MG63 (cell line): Measurements from ENCODE around the gene SETBP1. TPM values are rescaled to one million over a fixed set of nuclear protein-coding genes. Genes with fewer than 3 reads are reported as not detected.

Experiments used
- DNase-seq: peaks from one replicate; pipeline ENCODE4 v3.0.0-alpha.2; 2020
- H3K27me3 ChIP-seq: fragments of 250-450 bp; sonication (Bioruptor Pico); 2 replicates; pipeline ENCODE4 v1.5.1; 2020; ENCODE audit warnings: mild to moderate bottlenecking, moderate library complexity
- H3K36me3 ChIP-seq: fragments of 250-450 bp; sonication (Bioruptor Pico); 2 replicates; pipeline ENCODE4 v1.5.1; 2020; ENCODE audit warnings: mild to moderate bottlenecking, moderate library complexity
- H3K4me3 ChIP-seq: fragments of 250-450 bp; sonication (Bioruptor Pico); 2 replicates; pipeline ENCODE4 v1.5.1; 2020; ENCODE audit warnings: mild to moderate bottlenecking, moderate library complexity
- H3K9me3 ChIP-seq: fragments of 250-450 bp; sonication (Bioruptor Pico); 2 replicates; pipeline ENCODE4 v1.5.1; 2020; ENCODE audit warnings: mild to moderate bottlenecking, moderate library complexity
- total RNA-seq: library from RNA; depleted of rRNA; stranded (reverse); fragments of >200 nt; shearing (Covaris generic); gene quantifications from 2 replicates; pipeline ENCODE4 v1.2.3, GENCODE V29; 2014; ENCODE audit warnings: low replicate concordance

SETBP1 gene
- total RNA-seq, 1 experiment from 2014 or later: not detected

- Histone ChIP-seq H3K4me3 (no peak overlapping the region), H3K9me3 (no peaks in the 10 kb centered on the region), H3K27me3 (no peaks in the 10 kb centered on the region), H3K36me3 (no peaks in the 10 kb centered on the region)
- DNase-seq: no peak
Observed at GRCh38 chr18:44758861-44759631, 78.4 kb downstream of the SETBP1 start.

- H3K36me3 ChIP-seq: no peaks in the 10 kb centered on the region
- no peaks in the 10 kb centered on the region for H3K27me3 ChIP-seq
- no peaks in the 10 kb centered on the region for H3K9me3 ChIP-seq
- DNase-seq: no peak
- H3K4me3 ChIP-seq: no peak overlapping the region
Observed at GRCh38 chr18:44759925-44760342, 79.2 kb downstream of the SETBP1 start.

- no peak overlapping the region for H3K4me3 ChIP-seq
- H3K27me3 ChIP-seq: no peaks in the 10 kb centered on the region
- peak; percentile 7 for DNase-seq
- H3K9me3 ChIP-seq: no peaks in the 10 kb centered on the region
- H3K36me3 ChIP-seq: no peaks in the 10 kb centered on the region
Observed at GRCh38 chr18:44761812-44762211, 81.1 kb downstream of the SETBP1 start.

- Histone ChIP-seq H3K9me3 (no peaks in the 10 kb centered on the region), H3K36me3 (no peaks in the 10 kb centered on the region)
- no peak for DNase-seq
Observed at GRCh38 chr18:44763327-44763726, 82.6 kb downstream of the SETBP1 start.

GRCh38 chr18:44764863-44765262 is 84.2 kb downstream of the SETBP1 start:
- DNase-seq: no peak
- H3K27me3 ChIP-seq: no peaks in the 10 kb centered on the region
- H3K9me3 ChIP-seq: no peaks in the 10 kb centered on the region
- no peak overlapping the region for H3K4me3 ChIP-seq
- H3K36me3 ChIP-seq: no peaks in the 10 kb centered on the region

More at GRCh38 chr18:44763327-44763726, 82.6 kb downstream of the SETBP1 start:
- no peak overlapping the region for H3K4me3 ChIP-seq
- H3K27me3 ChIP-seq: no peaks in the 10 kb centered on the region

- Histone ChIP-seq H3K9me3 (no peaks in the 10 kb centered on the region), H3K4me3 (no peak overlapping the region), H3K27me3 (no peaks in the 10 kb centered on the region), H3K36me3 (no peaks in the 10 kb centered on the region)
- DNase-seq: no peak
Observed at GRCh38 chr18:44765456-44765855, 84.8 kb downstream of the SETBP1 start.

- DNase-seq: no peak
- Histone ChIP-seq H3K4me3 (no peak overlapping the region), H3K36me3 (no peaks in the 10 kb centered on the region), H3K9me3 (no peaks in the 10 kb centered on the region), H3K27me3 (no peaks in the 10 kb centered on the region)
Observed at GRCh38 chr18:44766450-44766849, 85.8 kb downstream of the SETBP1 start.

GRCh38 chr18:44767807-44768206 is 87.1 kb downstream of the SETBP1 start:
- no peaks in the 10 kb centered on the region for H3K36me3 ChIP-seq
- DNase-seq: no peak
- no peaks in the 10 kb centered on the region for H3K9me3 ChIP-seq
- H3K4me3 ChIP-seq: no peak overlapping the region
- no peaks in the 10 kb centered on the region for H3K27me3 ChIP-seq

GRCh38 chr18:44770641-44771040 is 90.0 kb downstream of the SETBP1 start:
- H3K4me3 ChIP-seq: no peak overlapping the region
- no peak for DNase-seq
- no peaks in the 10 kb centered on the region for H3K9me3 ChIP-seq
- H3K27me3 ChIP-seq: no peaks in the 10 kb centered on the region
- no peaks in the 10 kb centered on the region for H3K36me3 ChIP-seq

GRCh38 chr18:44771572-44771955 is 90.9 kb downstream of the SETBP1 start:
- DNase-seq: no peak
- H3K27me3 ChIP-seq: no peaks in the 10 kb centered on the region

GRCh38 chr18:44771956-44772917 is 91.5 kb downstream of the SETBP1 start:
- DNase-seq: no peak
- Histone ChIP-seq H3K36me3 (no peaks in the 10 kb centered on the region), H3K9me3 (no peaks in the 10 kb centered on the region), H3K27me3 (no peaks in the 10 kb centered on the region), H3K4me3 (no peak overlapping the region)

More at GRCh38 chr18:44771572-44771955, 90.9 kb downstream of the SETBP1 start:
- H3K9me3 ChIP-seq: no peaks in the 10 kb centered on the region
- no peaks in the 10 kb centered on the region for H3K36me3 ChIP-seq
- no peak overlapping the region for H3K4me3 ChIP-seq

GRCh38 chr18:44773640-44774155 is 93.0 kb downstream of the SETBP1 start:
- no peaks in the 10 kb centered on the region for H3K36me3 ChIP-seq
- DNase-seq: no peak
- H3K9me3 ChIP-seq: no peaks in the 10 kb centered on the region
- H3K27me3 ChIP-seq: no peaks in the 10 kb centered on the region
- no peak overlapping the region for H3K4me3 ChIP-seq

- H3K27me3 ChIP-seq: no peaks in the 10 kb centered on the region
- no peaks in the 10 kb centered on the region for H3K9me3 ChIP-seq
- H3K36me3 ChIP-seq: no peaks in the 10 kb centered on the region
- no peak overlapping the region for H3K4me3 ChIP-seq
- no peak for DNase-seq
Observed at GRCh38 chr18:44774191-44774590, 93.5 kb downstream of the SETBP1 start.

- Histone ChIP-seq H3K36me3 (no peaks in the 10 kb centered on the region), H3K4me3 (no peak overlapping the region), H3K27me3 (no peaks in the 10 kb centered on the region), H3K9me3 (no peaks in the 10 kb centered on the region)
- no peak for DNase-seq
Observed at GRCh38 chr18:44777457-44778192, 96.9 kb downstream of the SETBP1 start.

- H3K27me3 ChIP-seq: no peaks in the 10 kb centered on the region
- no peaks in the 10 kb centered on the region for H3K36me3 ChIP-seq
- no peak for DNase-seq
Observed at GRCh38 chr18:44778788-44779187, 98.1 kb downstream of the SETBP1 start.

GRCh38 chr18:44779753-44780292 is 99.1 kb downstream of the SETBP1 start:
- H3K4me3 ChIP-seq: no peak overlapping the region

More at GRCh38 chr18:44778788-44779187, 98.1 kb downstream of the SETBP1 start:
- H3K9me3 ChIP-seq: no peaks in the 10 kb centered on the region
- no peak overlapping the region for H3K4me3 ChIP-seq

More at GRCh38 chr18:44779753-44780292, 99.1 kb downstream of the SETBP1 start:
- H3K27me3 ChIP-seq: no peaks in the 10 kb centered on the region
- DNase-seq: no peak
- H3K9me3 ChIP-seq: no peaks in the 10 kb centered on the region
- H3K36me3 ChIP-seq: no peaks in the 10 kb centered on the region
